ENCODE results near the gene LRCOL1.

Gene LRCOL1

GRCh38 chr12:132581348-132582057 lies 28.9 kb downstream of the LRCOL1 start:
- no peak for DNase-seq

DNA sequence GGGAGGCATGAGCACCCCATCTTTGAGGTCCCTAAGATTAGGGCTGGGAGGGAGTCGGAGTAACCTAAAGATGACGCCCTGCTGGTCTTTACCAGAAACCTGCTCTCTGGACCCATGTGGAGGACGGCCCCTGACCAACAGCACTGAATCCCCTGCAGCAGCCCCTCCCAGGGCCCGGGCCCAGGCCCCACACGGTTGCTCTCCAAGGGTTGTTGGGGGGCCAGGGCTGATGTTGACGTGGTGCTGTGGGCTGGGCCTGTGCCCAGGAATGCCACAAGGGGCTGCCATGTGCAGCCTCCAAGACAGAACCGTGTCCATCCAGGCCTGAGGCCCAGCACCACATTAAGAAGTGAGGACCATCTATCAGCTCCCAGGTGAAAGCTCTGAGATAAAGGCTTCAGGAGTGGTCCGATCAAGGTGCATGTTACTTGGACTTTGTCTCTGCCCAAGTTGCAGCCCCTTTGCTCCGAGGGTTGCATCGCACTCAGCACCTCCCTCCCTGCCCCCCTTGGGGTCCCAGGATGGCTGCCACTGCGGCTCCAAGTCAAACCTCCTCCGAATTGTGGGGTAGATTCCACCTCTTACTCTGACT lies 29.6 kb downstream of the LRCOL1 start:
- DNase-seq, result no peak

GRCh38 chr12:132579744-132580143 lies 30.6 kb downstream of the LRCOL1 start:
- DNase-seq, result no peak

GRCh38 chr12:132578826-132579225 lies 31.6 kb downstream of the LRCOL1 start:
- no peak for DNase-seq

- DNase-seq, result no peak
These were observed 32.3 kb downstream of the LRCOL1 start for GRCh38 chr12:132578118-132578517.

DNA sequence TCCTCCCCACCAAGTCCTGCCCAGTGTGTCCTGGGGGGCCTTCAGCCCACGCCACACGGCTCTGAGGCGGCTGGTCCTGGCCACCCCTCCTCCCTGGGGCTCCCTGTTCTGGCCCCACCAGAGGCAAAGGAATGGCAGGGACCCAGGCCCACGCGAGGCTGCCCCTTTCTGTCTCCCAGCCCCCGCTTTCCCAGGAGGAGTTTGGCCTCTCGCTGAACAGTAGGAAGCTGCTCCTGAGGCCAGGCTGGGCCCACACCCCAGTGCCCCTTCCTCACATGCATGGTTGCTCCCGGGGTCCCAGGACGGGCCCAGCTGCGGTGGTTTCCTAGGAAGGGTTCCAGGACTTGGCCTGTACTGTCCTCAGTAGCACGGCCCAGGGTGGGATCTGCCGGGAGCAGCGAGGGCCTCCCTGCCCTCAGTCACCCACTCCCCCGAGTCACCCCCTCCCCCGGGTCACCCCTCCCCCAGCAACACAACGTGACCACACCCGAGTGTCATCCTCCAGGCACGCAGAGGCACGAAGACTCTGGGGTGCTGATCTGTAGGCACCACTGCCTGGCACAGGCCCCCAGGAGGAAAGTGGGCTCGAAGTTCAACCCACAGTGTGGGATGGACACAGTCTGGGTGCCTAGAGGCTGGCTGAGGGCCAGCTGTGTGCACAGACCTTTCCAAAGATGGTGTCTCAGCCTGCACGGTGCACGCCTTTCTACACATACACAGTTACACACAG lies 33.0 kb downstream of the LRCOL1 start:
- no peak for DNase-seq

DNA sequence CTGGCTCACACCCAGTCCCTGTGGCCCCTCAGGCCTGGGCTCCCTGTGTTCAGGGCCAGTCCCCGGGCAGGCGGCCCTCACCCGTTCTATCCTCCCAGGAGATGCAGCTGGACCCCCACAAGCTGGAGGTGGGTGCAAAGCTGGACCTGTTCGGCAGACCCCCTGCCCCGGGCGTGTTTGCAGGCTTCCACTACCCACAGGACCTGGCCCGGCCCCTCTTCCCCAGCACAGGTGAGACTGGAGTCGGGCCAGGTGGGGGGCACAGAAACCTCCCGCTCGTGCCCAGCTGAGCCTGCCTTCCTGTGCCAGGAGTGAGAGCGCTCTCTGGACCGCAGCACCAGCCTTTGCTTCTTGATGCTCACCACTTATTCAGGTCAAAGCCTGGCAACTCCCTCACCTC lies 33.7 kb downstream of the LRCOL1 start:
- no peak for DNase-seq

GRCh38 chr12:132575661-132576060 lies 34.7 kb downstream of the LRCOL1 start:
- DNase-seq, result no peak

GRCh38 chr12:132574271-132574996 lies 35.9 kb downstream of the LRCOL1 start:
- no peak for DNase-seq

DNA sequence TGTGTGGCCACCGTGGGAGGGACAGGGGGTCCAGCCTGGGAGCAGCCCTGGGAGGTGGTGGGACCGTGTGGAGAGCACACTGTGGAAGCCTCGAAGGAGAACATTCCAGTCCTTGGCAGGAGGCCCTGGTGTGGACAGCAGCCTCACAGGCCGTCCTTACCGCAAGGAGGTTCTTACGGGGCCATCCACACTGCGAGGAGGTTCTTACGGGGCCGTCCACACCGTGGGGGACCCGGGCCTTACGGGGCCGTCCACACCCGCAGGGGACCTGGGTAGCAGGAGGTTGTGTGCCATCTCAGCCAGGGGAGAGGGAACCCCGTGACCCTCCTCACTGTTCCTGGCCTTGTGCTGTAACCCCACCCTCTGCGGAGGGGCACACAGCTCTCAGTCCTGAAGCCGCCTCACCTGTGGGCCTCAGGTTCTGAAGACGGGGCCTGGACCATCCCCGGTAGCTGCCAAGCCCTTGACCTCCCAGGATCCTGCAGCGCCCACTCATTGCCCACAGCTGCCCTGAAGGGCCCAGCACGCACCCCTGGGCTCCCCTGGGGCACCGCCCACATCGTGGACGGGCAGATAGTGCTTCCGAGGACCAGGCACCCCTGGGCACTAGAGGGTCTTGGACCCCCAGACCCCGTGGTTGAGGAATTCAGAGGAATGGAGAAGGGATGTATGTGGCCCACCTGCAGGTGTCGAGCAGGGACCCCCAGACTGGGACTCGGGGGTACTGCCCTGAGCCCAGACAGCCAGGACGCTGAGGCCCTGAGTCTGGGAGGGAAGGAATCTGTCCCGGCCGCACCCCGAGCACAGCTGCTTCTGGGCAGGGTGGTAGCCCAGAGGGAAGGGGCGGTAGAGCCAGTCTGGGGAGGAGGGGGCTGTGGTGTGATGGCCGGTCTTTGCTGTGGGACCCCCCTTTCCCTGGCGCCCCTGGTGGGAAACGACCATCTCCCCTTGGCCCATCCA lies 37.3 kb downstream of the LRCOL1 start:
- DNase-seq, result no peak

GRCh38 chr12:132572106-132572505 lies 38.3 kb downstream of the LRCOL1 start:
- no peak for DNase-seq

- DNase-seq, result no peak
These were observed 38.8 kb downstream of the LRCOL1 start for GRCh38 chr12:132571598-132571997.

- DNase-seq, result no peak
These were observed 39.3 kb downstream of the LRCOL1 start for GRCh38 chr12:132571051-132571450.

DNA sequence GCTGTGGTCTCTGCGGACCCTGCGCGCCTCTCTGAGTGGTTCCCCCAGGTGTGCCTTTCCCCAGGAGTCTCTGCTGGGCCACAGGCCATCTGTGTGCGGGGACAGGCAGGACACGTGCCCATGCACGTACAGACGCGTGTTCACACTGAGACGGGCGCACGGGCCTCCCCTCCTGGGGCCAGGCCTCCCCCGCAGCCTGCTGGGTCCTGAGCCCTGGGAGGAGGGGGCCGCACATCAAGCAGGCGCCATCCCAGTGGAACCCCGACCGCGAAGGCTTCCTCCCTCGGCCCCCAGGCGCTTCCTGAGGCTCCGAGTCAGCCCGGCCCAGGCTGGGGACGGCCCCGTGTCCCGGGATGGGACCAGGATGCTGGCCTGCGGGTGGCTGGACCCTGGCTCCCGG lies 39.7 kb downstream of the LRCOL1 start:
- no peak for DNase-seq

GRCh38 chr12:132569856-132570480 lies 40.4 kb downstream of the LRCOL1 start:
- DNase-seq, result no peak

DNA sequence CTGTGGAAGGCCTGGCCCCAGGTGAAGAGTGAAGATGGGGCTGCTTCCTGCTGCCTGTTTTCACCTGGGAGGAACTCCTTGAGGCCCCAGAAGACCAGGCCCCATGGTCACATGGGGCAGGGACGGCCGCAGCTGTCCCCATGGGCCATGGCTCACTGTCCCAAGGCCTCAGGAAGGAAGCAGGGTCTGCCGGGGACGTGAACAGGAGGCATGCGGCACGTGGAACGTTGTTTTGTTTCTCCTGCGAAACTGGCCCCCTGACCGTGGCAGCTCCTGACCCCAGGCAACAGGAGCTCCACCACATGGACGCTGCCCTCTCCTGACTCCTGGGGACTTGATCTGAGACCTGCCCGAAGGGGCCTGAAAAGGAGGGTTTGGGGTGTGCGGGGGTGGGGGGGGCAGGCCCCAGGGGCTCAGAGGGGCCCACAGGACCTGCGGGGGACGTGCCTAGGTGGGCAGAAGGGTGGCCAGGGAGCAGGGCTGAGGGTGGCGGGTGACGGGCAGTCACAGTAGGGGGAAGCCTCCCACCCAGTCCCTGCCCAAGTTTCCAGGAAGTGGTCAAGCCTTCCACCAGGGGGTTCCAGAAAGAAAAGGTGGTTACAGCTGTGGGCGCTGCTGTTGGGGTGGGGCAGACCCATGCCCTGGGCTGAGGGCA lies 41.4 kb downstream of the LRCOL1 start:
- DNase-seq, result no peak

GRCh38 chr12:132568301-132568700 lies 42.1 kb downstream of the LRCOL1 start:
- no peak for DNase-seq

DNA sequence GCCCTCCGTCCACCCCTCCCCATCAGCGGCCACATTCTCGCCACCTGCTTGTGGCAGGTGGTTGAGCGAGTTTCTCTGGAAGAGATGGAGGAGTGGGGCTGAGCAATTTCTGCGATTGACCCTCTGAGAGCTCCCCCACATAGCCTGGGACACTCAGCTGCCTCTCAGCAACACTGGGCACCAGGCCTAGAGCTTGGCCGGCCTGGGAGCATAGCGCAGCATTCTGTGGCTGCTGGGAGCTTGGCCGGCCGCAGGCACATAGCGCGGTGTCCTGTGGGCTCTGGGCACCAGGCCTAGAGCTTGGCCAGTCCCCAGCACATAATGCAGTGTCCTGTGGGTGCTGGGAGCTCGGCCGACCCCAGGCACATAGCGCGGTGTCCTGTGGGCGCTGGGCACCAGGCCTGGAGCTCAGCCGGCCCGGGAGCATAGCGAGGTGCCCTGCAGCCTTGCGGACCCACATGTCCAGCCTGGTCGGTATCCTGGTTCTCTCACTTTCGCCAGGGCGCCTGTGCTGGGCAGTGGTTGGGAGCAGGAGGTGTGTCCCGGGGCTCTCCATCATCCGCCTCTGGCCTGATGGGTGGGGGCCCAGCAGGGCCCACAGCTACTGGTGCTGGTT lies 43.8 kb downstream of the LRCOL1 start:
- DNase-seq, result no peak

- DNase-seq, result no peak
These were observed 45.0 kb downstream of the LRCOL1 start for GRCh38 chr12:132565365-132565764.

GRCh38 chr12:132563911-132564310 lies 46.5 kb downstream of the LRCOL1 start:
- DNase-seq, result no peak

All from cerebellar nuclear complex (tissue), 1 donor.